B cell (primary cell): ENCODE measurements around the gene AUNIP.

Experiments
- EZH2 ChIP-seq: IDR thresholded peaks from 2 replicates; pipeline ENCODE4 v1.6.1; 2012; ENCODE audit warnings: borderline replicate concordance, low read depth, mild to moderate bottlenecking, moderate library complexity, low read length; ENCODE audit not compliant: insufficient read depth, poor library complexity, severe bottlenecking
- TF ChIP-seq, protein P1 (sequence below): fragments of 200-600 bp; IDR thresholded peaks from one replicate; pipeline ENCODE4 v1.8.0; 2022; ENCODE audit warnings: antibody characterized with exemption, mild to moderate bottlenecking

DNA sequence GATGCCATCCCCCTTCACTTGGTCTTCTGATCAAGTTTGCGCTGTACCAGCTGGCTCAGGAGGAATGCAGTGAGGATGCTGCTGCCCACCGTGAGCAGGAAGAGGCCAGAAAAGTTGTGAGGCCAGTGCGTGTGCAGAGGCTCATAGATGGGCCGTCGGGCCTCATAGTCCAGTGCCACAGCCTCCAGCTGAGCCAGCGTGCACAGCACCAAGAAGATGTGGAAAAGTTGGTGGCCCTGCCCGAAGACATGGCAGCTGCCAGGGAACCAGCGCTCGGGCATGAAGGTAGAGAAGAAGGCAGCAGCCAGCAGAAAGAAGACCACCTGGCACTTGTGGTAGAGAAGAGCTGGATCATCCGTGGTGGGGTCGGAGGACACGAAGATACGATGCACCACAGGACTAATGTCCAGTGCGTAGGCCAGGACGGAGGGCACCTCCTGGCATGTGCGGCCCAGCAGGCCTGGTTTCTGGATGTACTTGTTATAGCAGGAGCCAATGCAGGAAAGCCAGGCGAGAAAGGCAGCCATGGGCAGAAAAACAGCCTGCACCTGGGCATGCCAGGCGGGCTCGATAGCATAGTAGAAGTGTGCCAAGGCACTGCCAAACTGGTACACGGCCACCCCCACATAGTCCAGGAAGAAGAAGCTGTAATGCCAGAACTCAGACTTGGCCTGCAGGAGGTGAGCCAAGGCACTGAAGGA lies 3.7 kb upstream of the AUNIP start:
- TF ChIP-seq, protein P1, sequence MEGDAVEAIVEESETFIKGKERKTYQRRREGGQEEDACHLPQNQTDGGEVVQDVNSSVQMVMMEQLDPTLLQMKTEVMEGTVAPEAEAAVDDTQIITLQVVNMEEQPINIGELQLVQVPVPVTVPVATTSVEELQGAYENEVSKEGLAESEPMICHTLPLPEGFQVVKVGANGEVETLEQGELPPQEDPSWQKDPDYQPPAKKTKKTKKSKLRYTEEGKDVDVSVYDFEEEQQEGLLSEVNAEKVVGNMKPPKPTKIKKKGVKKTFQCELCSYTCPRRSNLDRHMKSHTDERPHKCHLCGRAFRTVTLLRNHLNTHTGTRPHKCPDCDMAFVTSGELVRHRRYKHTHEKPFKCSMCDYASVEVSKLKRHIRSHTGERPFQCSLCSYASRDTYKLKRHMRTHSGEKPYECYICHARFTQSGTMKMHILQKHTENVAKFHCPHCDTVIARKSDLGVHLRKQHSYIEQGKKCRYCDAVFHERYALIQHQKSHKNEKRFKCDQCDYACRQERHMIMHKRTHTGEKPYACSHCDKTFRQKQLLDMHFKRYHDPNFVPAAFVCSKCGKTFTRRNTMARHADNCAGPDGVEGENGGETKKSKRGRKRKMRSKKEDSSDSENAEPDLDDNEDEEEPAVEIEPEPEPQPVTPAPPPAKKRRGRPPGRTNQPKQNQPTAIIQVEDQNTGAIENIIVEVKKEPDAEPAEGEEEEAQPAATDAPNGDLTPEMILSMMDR: no peak
- no peak for TF ChIP-seq EZH2
